Mesendoderm (in vitro differentiated cells): Measurements from ENCODE around the gene RRAS. TPM values are rescaled to one million over a fixed set of nuclear protein-coding genes. Genes with fewer than 3 reads are reported as not detected.
A peak's percentile ranks its signal among the peaks of the same experiment; 100 is the strongest.

ENCODE experiments used
- DNase-seq: peaks from one replicate; pipeline ENCODE4 v3.0.0; 2013
- H2AK5ac ChIP-seq: 2 replicates; pipeline ENCODE4 v1.6.1; 2013; ENCODE audit warnings: low read length, inconsistent platforms
- H2BK120ac ChIP-seq: 2 replicates; pipeline ENCODE4 v1.6.1; 2013; ENCODE audit warnings: low read depth, mild to moderate bottlenecking, low read length, moderate library complexity, mixed read lengths
- H2BK15ac ChIP-seq: replicated peaks from 2 replicates; pipeline ENCODE4 v1.6.1; 2013; ENCODE audit warnings: low read depth, mild to moderate bottlenecking, moderate library complexity
- H2BK5ac ChIP-seq: 2 replicates; pipeline ENCODE4 v1.6.1; 2013; ENCODE audit warnings: low read length, inconsistent platforms
- H3K18ac ChIP-seq: 2 replicates; pipeline ENCODE4 v1.6.1; 2013; ENCODE audit warnings: mild to moderate bottlenecking, low read length, mixed read lengths
- H3K23ac ChIP-seq: one replicate; pipeline ENCODE4 v1.6.1; 2013; ENCODE audit warnings: low read length
- H3K27ac ChIP-seq: 2 replicates; pipeline ENCODE4 v1.5.1; 2013; ENCODE audit warnings: low read depth, mild to moderate bottlenecking, inconsistent platforms, low read length, moderate library complexity
- H3K27me3 ChIP-seq: 2 replicates; pipeline ENCODE4 v1.6.1; 2013; ENCODE audit warnings: low read length, control low read depth, mild to moderate bottlenecking, inconsistent platforms; ENCODE audit not compliant: insufficient read depth, poor library complexity
- H3K36me3 ChIP-seq: 2 replicates; pipeline ENCODE4 v1.6.1; 2013; ENCODE audit warnings: low read length, inconsistent platforms; ENCODE audit not compliant: control insufficient read depth, insufficient read depth
- H3K4ac ChIP-seq: one replicate; pipeline ENCODE4 v1.6.1; 2013; ENCODE audit warnings: low read depth, mild to moderate bottlenecking, low read length, moderate library complexity
- H3K4me1 ChIP-seq: 2 replicates; pipeline ENCODE4 v1.6.1; 2013; ENCODE audit warnings: low read depth, low read length, inconsistent platforms; ENCODE audit not compliant: control insufficient read depth
- H3K4me2 ChIP-seq: 2 replicates; pipeline ENCODE4 v1.6.1; 2013; ENCODE audit warnings: low read length
- H3K4me3 ChIP-seq: 2 replicates; pipeline ENCODE4 v1.5.1; 2013; ENCODE audit warnings: mild to moderate bottlenecking, low read length
- H3K56ac ChIP-seq: one replicate; pipeline ENCODE4 v1.6.1; 2013; ENCODE audit warnings: low read length
- H3K79me1 ChIP-seq: 2 replicates; pipeline ENCODE4 v1.6.1; 2013; ENCODE audit warnings: low read length, inconsistent platforms
- H3K79me2 ChIP-seq: 2 replicates; pipeline ENCODE4 v1.6.1; 2013; ENCODE audit warnings: mild to moderate bottlenecking, low read length; ENCODE audit not compliant: control insufficient read depth, insufficient read depth
- H3K9ac ChIP-seq: 2 replicates; pipeline ENCODE4 v1.6.1; 2013; ENCODE audit warnings: low read length, inconsistent platforms
- H4K5ac ChIP-seq: one replicate; pipeline ENCODE4 v1.6.1; 2013; ENCODE audit warnings: low read length
- H4K8ac ChIP-seq: one replicate; pipeline ENCODE4 v1.6.1; 2013; ENCODE audit warnings: low read depth, mild to moderate bottlenecking, control low read depth, low read length, moderate library complexity
- WGBS: extraction: QIAGEN DNeasy Blood & Tissue Kit; methylation state at CpG from one replicate; pipeline ENCODE4 v1.1.7; 2013; ENCODE audit warnings: low lambda C conversion rate, missing lambda C conversion rate; ENCODE audit not compliant: insufficient coverage; ENCODE audit errors: extremely low coverage; 5-methylcytosine and 5-hydroxymethylcytosine counted together
- polyA plus RNA-seq, 2 experiments: library from polyadenylated mRNA; stranded (reverse); fragments of 200-250 nt; gene quantifications; one replicate each; pipeline ENCODE4 v1.2.3, GENCODE V29; 2013

RRAS gene
- 7.3 TPM for polyA plus RNA-seq (2013, experiment 1 of 2)
- polyA plus RNA-seq (2013, experiment 2 of 2): 8.4 TPM

- H3K4ac ChIP-seq: peak within 1 kb of the TSS; percentile 92
- H3K9ac ChIP-seq: peak within 1 kb of the TSS; percentile 84
- H3K79me2 ChIP-seq: peaks cover 29% of the 10 kb centered on the region
- peak within 1 kb of the TSS; percentile 31 for H3K4me3 ChIP-seq
- no CpG with 5 or more reads among the region's 51 CpGs for WGBS
- peak within 1 kb of the TSS; percentile 59 for H2AK5ac ChIP-seq
- peak within 1 kb of the TSS; percentile 88 for H3K18ac ChIP-seq
- peak within 1 kb of the TSS; percentile 82 for H2BK5ac ChIP-seq
- peak; percentile 100 for DNase-seq
- H2BK15ac ChIP-seq: no peak within 1 kb of the TSS
- peak within 1 kb of the TSS; percentile 86 for H4K5ac ChIP-seq
- no peaks in the 10 kb centered on the region for H3K27me3 ChIP-seq
- H3K27ac ChIP-seq: peak within 1 kb of the TSS; percentile 97
- H3K23ac ChIP-seq: no peak within 1 kb of the TSS
- peak within 1 kb of the TSS; percentile 8 for H4K8ac ChIP-seq
- peaks cover 19% of the 10 kb centered on the region for H3K79me1 ChIP-seq
- peak within 1 kb of the TSS; percentile 95 for H3K56ac ChIP-seq
- H2BK120ac ChIP-seq: peak within 1 kb of the TSS; percentile 62
- peaks cover 2% of the 10 kb centered on the region for H3K4me1 ChIP-seq
- H3K36me3 ChIP-seq: no peaks in the 10 kb centered on the region
- H3K4me2 ChIP-seq: peak within 1 kb of the TSS; percentile 80
These were observed at the start of gene RRAS for GRCh38 chr19:49640113-49640898. Gene RRAS, minus strand, starts transcription at chr19:49640143. Its CDS starts 45 bp downstream, at chr19:49640098.

- no CpG with 5 or more reads among the region's 54 CpGs for WGBS
These were observed 49.5 kb upstream of the RRAS start, which contains the start of gene ADM5 for GRCh38 chr19:49689133-49690078. Gene ADM5, plus strand, starts transcription at chr19:49689594. Its CDS starts 244 bp downstream, at chr19:49689838.

GRCh38 chr19:49688531-49689132 is 48.7 kb upstream of the RRAS start:
- H3K18ac ChIP-seq: no peak overlapping the region
- no CpG with 5 or more reads among the region's 12 CpGs for WGBS
- no peak overlapping the region for H3K23ac ChIP-seq
- no peak overlapping the region for H2BK15ac ChIP-seq
- no peak overlapping the region for H3K9ac ChIP-seq
- H2BK120ac ChIP-seq: no peak overlapping the region
- no peaks in the 10 kb centered on the region for H3K27me3 ChIP-seq
- peaks cover 19% of the 10 kb centered on the region for H3K36me3 ChIP-seq
- no peak overlapping the region for H3K27ac ChIP-seq
- DNase-seq: no peak
- H3K56ac ChIP-seq: no peak overlapping the region
- no peak overlapping the region for H2BK5ac ChIP-seq
- H4K5ac ChIP-seq: no peak overlapping the region
- H3K4me1 ChIP-seq: peaks cover 2% of the 10 kb centered on the region
- H3K79me1 ChIP-seq: peaks cover 11% of the 10 kb centered on the region
- H2AK5ac ChIP-seq: no peak overlapping the region
- H3K79me2 ChIP-seq: no peaks in the 10 kb centered on the region
- no peak overlapping the region for H3K4me3 ChIP-seq
- H4K8ac ChIP-seq: no peak overlapping the region
- no peak overlapping the region for H3K4me2 ChIP-seq
- no peak overlapping the region for H3K4ac ChIP-seq

More at GRCh38 chr19:49689133-49690078, 49.5 kb upstream of the RRAS start, which contains the start of gene ADM5:
- Histone ChIP-seq H4K5ac (no peak within 1 kb of the TSS), H2BK15ac (no peak within 1 kb of the TSS), H3K36me3 (peaks cover 16% of the 10 kb centered on the region), H3K18ac (peak within 1 kb of the TSS; percentile 28), H3K4me1 (peaks cover 2% of the 10 kb centered on the region), H2BK5ac (no peak within 1 kb of the TSS), H2AK5ac (no peak within 1 kb of the TSS), H3K4me3 (peak within 1 kb of the TSS; percentile 67), H3K4ac (no peak within 1 kb of the TSS), H4K8ac (no peak within 1 kb of the TSS), H3K4me2 (peak within 1 kb of the TSS; percentile 69), H3K9ac (peak within 1 kb of the TSS; percentile 86), H3K23ac (no peak within 1 kb of the TSS), H2BK120ac (no peak within 1 kb of the TSS), H3K56ac (peak within 1 kb of the TSS; percentile 92), H3K27me3 (no peaks in the 10 kb centered on the region), H3K27ac (peak within 1 kb of the TSS; percentile 65), H3K79me1 (peaks cover 11% of the 10 kb centered on the region), H3K79me2 (no peaks in the 10 kb centered on the region)
- peak; percentile 66 for DNase-seq

GRCh38 chr19:49687566-49688316 is 47.8 kb upstream of the RRAS start:
- Histone ChIP-seq H3K4ac (no peak overlapping the region), H3K4me3 (no peak overlapping the region), H2BK5ac (no peak overlapping the region), H4K8ac (no peak overlapping the region), H3K4me2 (no peak overlapping the region), H4K5ac (no peak overlapping the region), H3K27ac (no peak overlapping the region), H2AK5ac (no peak overlapping the region), H3K79me2 (no peaks in the 10 kb centered on the region), H3K27me3 (no peaks in the 10 kb centered on the region), H3K36me3 (peaks cover 20% of the 10 kb centered on the region), H3K23ac (no peak overlapping the region), H3K9ac (no peak overlapping the region), H3K4me1 (peaks cover 2% of the 10 kb centered on the region), H2BK120ac (no peak overlapping the region), H3K56ac (peak overlapping the region; percentile 25), H2BK15ac (no peak overlapping the region), H3K79me1 (peaks cover 11% of the 10 kb centered on the region), H3K18ac (no peak overlapping the region)
- DNase-seq: peak; percentile 63
- no CpG with 5 or more reads among the region's 26 CpGs for WGBS

GRCh38 chr19:49687150-49687549 is 47.2 kb upstream of the RRAS start:
- Histone ChIP-seq H3K4me1 (peaks cover 2% of the 10 kb centered on the region), H3K56ac (no peak overlapping the region), H4K5ac (no peak overlapping the region), H3K36me3 (peaks cover 24% of the 10 kb centered on the region), H2AK5ac (no peak overlapping the region), H3K27ac (no peak overlapping the region), H3K79me2 (peaks cover 4% of the 10 kb centered on the region), H3K9ac (no peak overlapping the region), H4K8ac (no peak overlapping the region), H3K4ac (no peak overlapping the region), H3K23ac (no peak overlapping the region), H3K4me3 (no peak overlapping the region), H3K79me1 (peaks cover 14% of the 10 kb centered on the region), H3K27me3 (no peaks in the 10 kb centered on the region), H2BK15ac (no peak overlapping the region), H3K4me2 (no peak overlapping the region), H2BK5ac (no peak overlapping the region), H2BK120ac (no peak overlapping the region), H3K18ac (no peak overlapping the region)
- no CpG with 5 or more reads among the region's 12 CpGs for WGBS
- DNase-seq: no peak
